ENCODE data around the gene RASSF8. TPM values are rescaled to one million over a fixed set of nuclear protein-coding genes. Genes with fewer than 3 reads are reported as not detected.

The RASSF8 gene
- polyA plus RNA-seq, 3 donors, result 0.08 to 0.39 TPM; not detected in 1

- Mint-ChIP-seq H3K4me3 (no peak overlapping the region), H3K27ac (no peak overlapping the region), H3K36me3 (no peaks in the 10 kb centered on the region), H3K9me3 (no peaks in the 10 kb centered on the region), H3K27me3 (ENCODE audit: low read depth in 3 of 3) (peaks cover 0 to 1% (median 0%) of the 10 kb centered on the region in 3 donors), H3K4me1 (no peaks in the 10 kb centered on the region)
- no peaks in the 10 kb centered on the region for H4K20me1 ChIP-seq (ENCODE audit: insufficient read depth, low read length)
- no peak for TF ChIP-seq CTCF (IDR thresholded peaks at IDR 0.05)
- no peak overlapping the region for H3K27ac ChIP-seq (ENCODE audit: low read depth in 1 of 2, low read length in 2 of 2)
- H3K9me3 ChIP-seq (replicated peaks in 1 of 2; ENCODE audit: control insufficient read depth in 1 of 2, insufficient read depth in 1 of 2, low read length in 2 of 2), result no peaks in the 10 kb centered on the region
- H3K79me2 ChIP-seq (ENCODE audit: insufficient read depth, low read length), result no peaks in the 10 kb centered on the region
- no peak overlapping the region for H2AFZ ChIP-seq (ENCODE audit: insufficient read depth, low read depth, low read length, poor library complexity, severe bottlenecking)
- no peak overlapping the region for H3K9ac ChIP-seq (ENCODE audit: insufficient read depth, low read length, poor library complexity, severe bottlenecking)
- intact Hi-C loops (cut with micrococcal nuclease), result no loop called here
- no peak overlapping the region for H3K4me3 ChIP-seq (replicated peaks in 1 of 3; ENCODE audit: low read depth in 2 of 3, low read length in 3 of 3)
- no peaks in the 10 kb centered on the region for H3K36me3 ChIP-seq (replicated peaks in 1 of 2; ENCODE audit: control insufficient read depth in 1 of 2, insufficient read depth in 2 of 2, low read length in 2 of 2)
- no peak for DNase-seq
- H3K4me2 ChIP-seq (replicated peaks; ENCODE audit: extremely low read depth, low read length, poor library complexity, severe bottlenecking), result no peak overlapping the region
- no peaks in the 10 kb centered on the region for H3K27me3 ChIP-seq (ENCODE audit: control insufficient read depth in 2 of 2, insufficient read depth in 2 of 2, low read length in 2 of 2)
- H3K4me1 ChIP-seq (ENCODE audit: control insufficient read depth in 1 of 2, insufficient read depth in 2 of 2, low read length in 2 of 2), result no peaks in the 10 kb centered on the region
Observed at GRCh38 chr12:26031827-26032226, 73.3 kb downstream of the RASSF8 start.

DNA sequence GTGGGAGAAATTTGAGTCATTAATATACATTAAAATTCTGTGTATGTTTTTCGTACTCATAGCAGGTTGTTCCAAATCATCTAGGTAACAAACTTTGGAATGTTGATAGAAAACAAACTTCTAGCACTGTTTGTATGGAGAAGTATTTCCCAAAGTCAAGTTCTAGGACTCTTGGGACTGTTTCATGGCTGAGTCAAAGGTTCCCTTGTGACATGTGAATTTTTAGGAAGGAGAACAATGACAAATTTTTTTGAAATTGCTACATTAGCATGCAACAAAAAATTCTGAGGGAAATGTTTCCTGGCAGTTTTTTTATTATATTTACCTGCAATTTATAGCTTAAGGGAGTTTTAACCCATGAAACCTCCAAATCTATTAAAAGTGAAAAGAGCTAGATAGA, 73.8 kb downstream of the RASSF8 start:
- no peaks in the 10 kb centered on the region for H3K79me2 ChIP-seq (ENCODE audit: insufficient read depth, low read length)
- no peak overlapping the region for H3K27ac ChIP-seq (ENCODE audit: low read depth in 1 of 2, low read length in 2 of 2)
- no peaks in the 10 kb centered on the region for H3K4me1 ChIP-seq (ENCODE audit: control insufficient read depth in 1 of 2, insufficient read depth in 2 of 2, low read length in 2 of 2)
- Mint-ChIP-seq H3K27ac (no peak overlapping the region), H3K4me1 (no peaks in the 10 kb centered on the region), H3K4me3 (no peak overlapping the region), H3K36me3 (no peaks in the 10 kb centered on the region), H3K9me3 (no peaks in the 10 kb centered on the region), H3K27me3 (ENCODE audit: low read depth in 3 of 3) (peaks cover 0 to 1% (median 0%) of the 10 kb centered on the region in 3 donors)
- H2AFZ ChIP-seq (ENCODE audit: insufficient read depth, low read depth, low read length, poor library complexity, severe bottlenecking), result no peak overlapping the region
- no peak for DNase-seq
- H4K20me1 ChIP-seq (ENCODE audit: insufficient read depth, low read length), result no peaks in the 10 kb centered on the region
- no peak overlapping the region for H3K4me3 ChIP-seq (replicated peaks in 1 of 3; ENCODE audit: low read depth in 2 of 3, low read length in 3 of 3)
- no peak overlapping the region for H3K9ac ChIP-seq (ENCODE audit: insufficient read depth, low read length, poor library complexity, severe bottlenecking)
- H3K36me3 ChIP-seq (replicated peaks in 1 of 2; ENCODE audit: control insufficient read depth in 1 of 2, insufficient read depth in 2 of 2, low read length in 2 of 2), result no peaks in the 10 kb centered on the region
- H3K4me2 ChIP-seq (replicated peaks; ENCODE audit: extremely low read depth, low read length, poor library complexity, severe bottlenecking), result no peak overlapping the region
- intact Hi-C loops (cut with micrococcal nuclease), result no loop called here
- no peaks in the 10 kb centered on the region for H3K9me3 ChIP-seq (replicated peaks in 1 of 2; ENCODE audit: control insufficient read depth in 1 of 2, insufficient read depth in 1 of 2, low read length in 2 of 2)
- WGBS (ENCODE audit: insufficient coverage), result no CpG with 5 or more reads among the region's 1 CpG
- no peaks in the 10 kb centered on the region for H3K27me3 ChIP-seq (ENCODE audit: control insufficient read depth in 2 of 2, insufficient read depth in 2 of 2, low read length in 2 of 2)
- TF ChIP-seq CTCF (IDR thresholded peaks at IDR 0.05), result no peak
